Endothelial cell of umbilical vein (primary cell): Measurements from ENCODE around the gene NOTCH1. TPM values are rescaled to one million over a fixed set of nuclear protein-coding genes. Genes with fewer than 3 reads are reported as not detected.
A peak's percentile ranks its signal among the peaks of the same experiment; 100 is the strongest.

ENCODE experiments used
- BruUV-seq: library from RNA; stranded (reverse); fragments of 400-500 nt; replicated peaks from 2 replicates; lab custom pipeline; 2021; lab: Mats Ljungman, UMichigan
- CTCF ChIA-PET: fragments of 300-600, 350-600 bp; sonication (Branson Sonifier 250); formaldehyde crosslinking; loops from one replicate; lab custom pipeline; 2021; ENCODE audit warnings: antibody characterized with exemption, inconsistent platforms; lab: Charles Lee
- POLR2A ChIA-PET: fragments of 300-600, 350-600 bp; sonication (Branson Sonifier 250); formaldehyde crosslinking; loops from one replicate; lab custom pipeline; 2021; ENCODE audit warnings: antibody characterized with exemption, inconsistent platforms; lab: Charles Lee
- DNase-seq: peaks from one replicate; pipeline ENCODE4 v3.0.0-alpha.2; 2011; ENCODE audit warnings: low read depth, low spot score
- FAIRE-seq: peaks from 2 replicates; lab custom pipeline; 2011; peaks lifted over from hg19 to GRCh38; lab: Jason Lieb, UNC
- H2AFZ ChIP-seq: 2 replicates; pipeline ENCODE4 v1.6.0; 2012; ENCODE audit warnings: low read depth, low read length, control low read depth, inconsistent platforms
- H3K27ac ChIP-seq: 2 replicates; pipeline ENCODE4 v1.5.1; 2011; ENCODE audit warnings: low read depth, mild to moderate bottlenecking, control low read depth, low read length, moderate library complexity; ENCODE audit not compliant: insufficient read depth
- H3K27me3 ChIP-seq, 2 experiments: 2 replicates each; pipeline versions ENCODE4 v1.6.0 to v1.6.1; 2011; ENCODE audit warnings: low read length in 2 of 2, mixed read lengths in 1 of 2; ENCODE audit not compliant: control insufficient read depth in 2 of 2, insufficient read depth in 2 of 2
- H3K36me3 ChIP-seq, 2 experiments: 2 replicates in 1 of 2; 3 replicates in 1 of 2; pipeline ENCODE4 v1.5.1; 2011; ENCODE audit warnings: low read length in 2 of 2, mild to moderate bottlenecking in 1 of 2, moderate library complexity in 1 of 2; ENCODE audit not compliant: control insufficient read depth in 2 of 2, insufficient read depth in 2 of 2; ENCODE audit errors: extremely low read depth in 1 of 2
- H3K4me1 ChIP-seq: 3 replicates; pipeline ENCODE4 v1.5.1; 2011; ENCODE audit warnings: mild to moderate bottlenecking, low read length; ENCODE audit not compliant: control insufficient read depth, insufficient read depth; ENCODE audit errors: extremely low read depth
- H3K4me2 ChIP-seq: 2 replicates; pipeline ENCODE4 v1.6.1; 2011; ENCODE audit warnings: low read length, control low read depth, mixed read lengths; ENCODE audit not compliant: insufficient read depth
- H3K4me3 ChIP-seq, 3 experiments: fragments of 200-600 bp in 1 of 3; sonication (generic), shearing (Covaris generic) in 1 of 3; replicated peaks in 1 of 3; 2 replicates each; pipeline ENCODE4 v1.5.1; 2011 to 2016; ENCODE audit warnings: control low read depth in 3 of 3, low read length in 3 of 3, mild to moderate bottlenecking in 2 of 3, inconsistent platforms in 1 of 3, low read depth in 1 of 3, moderate library complexity in 1 of 3; ENCODE audit not compliant: insufficient read depth in 1 of 3
- H3K79me2 ChIP-seq: 2 replicates; pipeline ENCODE4 v1.6.0; 2012; ENCODE audit warnings: low read length, inconsistent platforms; ENCODE audit not compliant: control insufficient read depth, insufficient read depth
- H3K9ac ChIP-seq: replicated peaks from 2 replicates; pipeline ENCODE3; 2011; ENCODE audit warnings: low read length, control low read depth; ENCODE audit not compliant: insufficient read depth; ENCODE audit errors: extremely low read depth
- H3K9me1 ChIP-seq: replicated peaks from 3 replicates; pipeline ENCODE4 v1.6.0; 2011; ENCODE audit warnings: mild to moderate bottlenecking, low read length; ENCODE audit not compliant: control insufficient read depth, insufficient read depth; ENCODE audit errors: extremely low read depth
- H3K9me3 ChIP-seq: replicated peaks from 2 replicates; pipeline ENCODE4 v1.5.1; 2012; ENCODE audit warnings: low read length, inconsistent platforms; ENCODE audit not compliant: control insufficient read depth, insufficient read depth
- H4K20me1 ChIP-seq: replicated peaks from 2 replicates; pipeline ENCODE3; 2011; ENCODE audit warnings: mild to moderate bottlenecking, low read length; ENCODE audit not compliant: control insufficient read depth, insufficient read depth; ENCODE audit errors: extremely low read depth
- CTCF ChIP-seq, 2 donors: IDR thresholded peaks; 1 replicate in 1 of 2; 2 replicates in 1 of 2; pipeline ENCODE4 v1.5.1; 2011; ENCODE audit warnings: low read length in 2 of 2, mild to moderate bottlenecking in 2 of 2, moderate library complexity in 2 of 2, control low read depth in 1 of 2, inconsistent platforms in 1 of 2, low read depth in 1 of 2; ENCODE audit not compliant: insufficient read depth in 1 of 2; ENCODE audit errors: extremely low read depth in 1 of 2
- EZH2 ChIP-seq: IDR thresholded peaks from 2 replicates; pipeline ENCODE4 v1.6.1; 2012; ENCODE audit warnings: borderline replicate concordance, low read depth, mild to moderate bottlenecking, moderate library complexity, low read length, inconsistent platforms; ENCODE audit not compliant: severe bottlenecking
- FOS ChIP-seq: IDR thresholded peaks from 2 replicates; pipeline ENCODE4 v1.6.1; 2011; ENCODE audit warnings: mild to moderate bottlenecking, low read length, moderate library complexity, borderline replicate concordance; ENCODE audit not compliant: insufficient read depth
- GATA2 ChIP-seq: IDR thresholded peaks from 2 replicates; pipeline ENCODE4 v1.7.0; 2011; ENCODE audit warnings: low read depth, mild to moderate bottlenecking, moderate library complexity, mixed read lengths, low read length; ENCODE audit not compliant: insufficient read length, insufficient read depth
- JUN ChIP-seq: IDR thresholded peaks from 2 replicates; pipeline ENCODE4 v1.6.1; 2011; ENCODE audit warnings: borderline replicate concordance, low read depth; ENCODE audit not compliant: insufficient read length, insufficient read depth
- MAX ChIP-seq: IDR thresholded peaks from 2 replicates; pipeline ENCODE4 v1.6.1; 2011; ENCODE audit not compliant: insufficient read depth, insufficient read length
- MYC ChIP-seq: IDR thresholded peaks from one replicate; pipeline ENCODE4 v1.6.1; 2011; ENCODE audit warnings: mild to moderate bottlenecking, low read depth, low read length
- POLR2A ChIP-seq: IDR thresholded peaks from 2 replicates; pipeline ENCODE4 v1.6.1; 2012; ENCODE audit warnings: low read depth, mild to moderate bottlenecking, control low read depth, low read length
- POLR2AphosphoS5 ChIP-seq: IDR thresholded peaks from 2 replicates; pipeline ENCODE4 v1.6.1; 2012; ENCODE audit warnings: low read depth, mild to moderate bottlenecking, control low read depth, low read length, moderate library complexity; ENCODE audit not compliant: insufficient read depth
- dilution Hi-C: fragments of 300-500 bp; cut with MboI; formaldehyde crosslinking; loops from one replicate; pipeline ENCODE4 v1.15.0; 2019; ENCODE audit warnings: low sequenced_read_pairs; ENCODE audit not compliant: extremely low pct_ligation_motif_present
- intact Hi-C: fragments of 100-400 bp; cut with micrococcal nuclease; formaldehyde crosslinking; loops from one replicate; pipeline ENCODE4 v1.10.0; 2022
- polyA plus RNA-seq, 4 experiments: library from polyadenylated mRNA; depleted of rRNA in 3 of 4; stranded (reverse) in 3 of 4; unstranded in 1 of 4; fragments of >200 nt; gene quantifications; 2 replicates each; pipeline versions ENCODE4 v1.2.1 to v1.2.3, GENCODE V29; 2011 to 2012; ENCODE audit warnings: missing spikeins in 1 of 4
- total RNA-seq: library from RNA; stranded (reverse); gene quantifications from 2 replicates; pipeline ENCODE4 v1.2.3, GENCODE V29; 2021

Gene NOTCH1
- total and polyA plus RNA-seq, 2 donors (not counting 3 experiments of a cell fraction or from before 2014, with no cell fraction given) = 31.7 to 153 TPM

GRCh38 chr9:136481558-136481957 is 64.3 kb downstream of the NOTCH1 start:
- BruUV-seq = TSS peak; percentile 54
- POLR2A ChIA-PET = no interaction called here
- Histone ChIP-seq H3K9me1 (no peaks in the 10 kb centered on the region), H3K4me1 (peaks cover 16% of the 10 kb centered on the region), H3K9ac (peak overlapping the region; percentile 98), H3K36me3 (peaks cover 9 to 11% of the 10 kb centered on the region in 2 experiments), H3K27ac (no peak overlapping the region), H3K4me3 (peak overlapping the region in 2 of 3 experiments; percentile 88 to 94), H2AFZ (no peak overlapping the region), H4K20me1 (no peaks in the 10 kb centered on the region), H3K9me3 (no peaks in the 10 kb centered on the region), H3K27me3 (no peaks in the 10 kb centered on the region), H3K4me2 (peak overlapping the region; percentile 89), H3K79me2 (peaks cover 55% of the 10 kb centered on the region)
- TF ChIP-seq GATA2 = no peak
- TF ChIP-seq CTCF (IDR thresholded peaks at IDR 0.05; ENCODE audit: extremely low read depth in 1 of 2, insufficient read depth in 1 of 2, low read depth in 1 of 2, low read length in 2 of 2) = no peak
- no peak for TF ChIP-seq MAX
- TF ChIP-seq EZH2 = no peak
- TF ChIP-seq POLR2A = no peak
- no peak for TF ChIP-seq JUN
- TF ChIP-seq POLR2AphosphoS5 = no peak
- no peak for TF ChIP-seq MYC
- TF ChIP-seq FOS = no peak
- intact Hi-C loops (loop anchor here (5.0 kb wide), 1 partner anchor 231 kb away; the partner anchor contains the start of gene DIPK1B), dilution Hi-C loops (loop anchor here (10.0 kb wide), 1 partner anchor 73 kb away; no protein-coding TSS in a partner anchor)
- DNase-seq (no peak), FAIRE-seq (peak; percentile 77)
- CTCF ChIA-PET = no interaction called here
